Adrenal gland (tissue), 12 donors: ENCODE data around the gene TMEM123. TPM values are rescaled to one million over a fixed set of nuclear protein-coding genes. Genes with fewer than 3 reads are reported as not detected.

ENCODE experiments used
- DNase-seq, 7 donors: peaks; one replicate each; pipeline ENCODE4 v3.0.0-alpha.2; 2019 to 2020
- H3K27ac ChIP-seq, 5 donors: fragments of 200-600 bp; sonication (generic) in 4 of 5; 1 replicate in 3 of 5; 2 replicates in 2 of 5; pipeline versions ENCODE4 v1.5.1 to v1.8.0; 2016 to 2020; ENCODE audit warnings: mild to moderate bottlenecking in 1 of 5
- H3K27me3 ChIP-seq: fragments of 200-600 bp; 2 replicates; pipeline ENCODE4 v1.8.0; 2021
- H3K36me3 ChIP-seq, 2 donors: fragments of 200-600 bp; replicated peaks in 1 of 2; 1 replicate in 1 of 2; 2 replicates in 1 of 2; pipeline versions ENCODE4 v1.5.1 to v1.8.0; 2018 to 2022
- H3K4me1 ChIP-seq, 2 donors: fragments of 200-600 bp; replicated peaks in 1 of 2; 1 replicate in 1 of 2; 2 replicates in 1 of 2; pipeline versions ENCODE4 v1.5.1 to v1.8.0; 2018 to 2021
- H3K4me3 ChIP-seq, 4 donors: fragments of 200-600 bp; sonication (generic) in 3 of 4; one replicate each; pipeline ENCODE4 v1.5.1; 2016 to 2018
- H3K9me3 ChIP-seq, 3 donors: fragments of 200-600 bp; sonication (generic) in 1 of 3; replicated peaks in 1 of 3; 1 replicate in 2 of 3; 2 replicates in 1 of 3; pipeline versions ENCODE4 v1.5.1 to v1.8.0; 2016 to 2021
- CTCF ChIP-seq, 6 experiments: fragments of 450-650 bp in 4 of 6; fragments of 200-600 bp in 2 of 6; sonication (generic) in 1 of 6; IDR thresholded peaks; 1 replicate in 5 of 6; 2 replicates in 1 of 6; pipeline versions ENCODE4 v1.5.1 to v1.8.0; 2016 to 2021; ENCODE audit warnings: antibody characterized with exemption in 6 of 6, mild to moderate bottlenecking in 2 of 6, moderate library complexity in 1 of 6
- POLR2A ChIP-seq, 2 donors: fragments of 450-650 bp; IDR thresholded peaks; one replicate each; pipeline ENCODE4 v1.6.1; 2017; ENCODE audit warnings: antibody characterized with exemption in 2 of 2, mild to moderate bottlenecking in 2 of 2, moderate library complexity in 1 of 2
- WGBS, 4 donors: extraction: QIAGEN DNeasy Blood & Tissue Kit in 2 of 4; methylation state at CpG; one replicate each; pipeline versions ENCODE4 v1.1.5 to v1.1.7; 2013 to 2017; 5-methylcytosine and 5-hydroxymethylcytosine counted together
- intact Hi-C, 2 donors: fragments of 100-400 bp; cut with DNase I; formaldehyde crosslinking; loops; one replicate each; pipeline versions ENCODE4 v1.14.1 to v1.15.0; 2022 to 2023
- polyA plus RNA-seq, 3 donors: library from polyadenylated mRNA; stranded (reverse); fragments of 200-250 nt in 2 of 3; fragments of 350-450 nt in 1 of 3; fragmentation: Illumina TruSeq in 1 of 3; extraction: RNeasy Lipid Tissue Mini Kit (QIAGEN cat#74804) in 1 of 3; gene quantifications; one replicate each; pipeline ENCODE4 v1.2.3, GENCODE V29; 2013 to 2014
- total RNA-seq, 9 donors: library from RNA; depleted of rRNA in 4 of 9; stranded (reverse); fragments of >200 nt in 4 of 9; fragments of 120-200 nt in 1 of 9; fragmentation: NEBNext Ultra II Directional in 1 of 9; extraction: Animal tissue kit (Norgen Biotek cat#: 25700) in 1 of 9; gene quantifications; one replicate each; pipeline versions ENCODE4 v1.1.0 to v1.2.4, GENCODE V29; 2013 to 2023
- donor health status: healthy with polysubstance abuse.
- donor health status: Bipolar disorder and iron deficiency.
- donor health status: DM: yes; HTN: yes; CAD: no.
- donor health status: DM: no; HTN: no; CAD: no.
- donor health status: DM: no; HTN: no; CAD: no.
- donor health status: DM: yes; HTN: yes; CAD: no.

TMEM123 gene
- total and polyA plus RNA-seq, 12 donors: 19.2 to 284 (median 117) TPM

- H3K27ac ChIP-seq: peak within 1 kb of the TSS; percentile 80 to 100 (median 99)
- peak within 1 kb of the TSS; percentile 62 to 79 (median 75) for H3K4me3 ChIP-seq
- 0 to 1% (median 0%) methylated on average over 11 to 77 of the region's 77 CpGs for WGBS, 4 donors
- peak; percentile 90 to 97 (median 95) for DNase-seq
- intact Hi-C loops: no loop called here
- no peaks in the 10 kb centered on the region for H3K9me3 ChIP-seq
- TF ChIP-seq CTCF (IDR thresholded peaks at IDR 0.05) (peak; percentile 63 to 91 (median 74)), POLR2A (IDR thresholded peaks at IDR 0.05) (peak; percentile 86 to 94)
- no peaks in the 10 kb centered on the region for H3K27me3 ChIP-seq
- peaks cover 0 to 22% of the 10 kb centered on the region in 2 donors for H3K4me1 ChIP-seq
- H3K36me3 ChIP-seq: peaks cover 0 to 16% of the 10 kb centered on the region in 2 donors
Observed at GRCh38 chr11:102346748-102347461, 105.7 kb downstream of the TMEM123 start, which contains the start of gene BIRC2. Gene BIRC2 (plus strand): TSS chr11:102347214. CDS start chr11:102349855, 2,641 bp downstream.

GRCh38 chr11:102346456-102346747, 106.2 kb downstream of the TMEM123 start:
- Histone ChIP-seq H3K9me3 (no peaks in the 10 kb centered on the region), H3K4me3 (peak overlapping the region; percentile 62 to 79 (median 75)), H3K36me3 (peaks cover 0 to 16% of the 10 kb centered on the region in 2 donors), H3K4me1 (peaks cover 0 to 22% of the 10 kb centered on the region in 2 donors), H3K27me3 (no peaks in the 10 kb centered on the region), H3K27ac (peak overlapping the region; percentile 80 to 100 (median 99))
- no peak for DNase-seq
- intact Hi-C loops: no loop called here
- WGBS, 4 donors: 0 to 1% (median 0%) methylated on average over 5 of the region's 5 CpGs
- no peak for TF ChIP-seq CTCF (IDR thresholded peaks at IDR 0.05)
- no peak for TF ChIP-seq POLR2A (IDR thresholded peaks at IDR 0.05)

Other genes with a start within 250 kb of the TMEM123 start
- gene BIRC3, start 135.3 kb downstream of the TMEM123 start, total RNA-seq: 1 to 10 TPM in 7 of 9 donors, under 1 TPM in 2; 0.48 to 8.6 (median 2.3) TPM
- 1 to 10 TPM; 2.9 to 7.6 (median 3.9) TPM for gene BIRC3, start 135.3 kb downstream of the TMEM123 start, polyA plus RNA-seq
- gene BIRC2, start 105.6 kb downstream of the TMEM123 start, total RNA-seq: 100 to 1,000 TPM in 2 of 9 donors, 10 to 100 TPM in 7; 33.4 to 112 (median 50.7) TPM
- gene BIRC2, start 105.6 kb downstream of the TMEM123 start, polyA plus RNA-seq: 10 to 100 TPM; 25.8 to 50.1 (median 27.9) TPM
- gene MMP7, start 78.0 kb upstream of the TMEM123 start, total RNA-seq: under 1 TPM in 3 of 9 donors, not detected in 6; 0.39 to 0.61 (median 0.44) TPM
- gene MMP7, start 78.0 kb upstream of the TMEM123 start, polyA plus RNA-seq: not detected
- gene MMP20, start 172.6 kb upstream of the TMEM123 start, total RNA-seq: not detected
- gene MMP20, start 172.6 kb upstream of the TMEM123 start, polyA plus RNA-seq: not detected